Coronary artery (tissue), 2 donors: Measurements from ENCODE around the gene SCRG1.
A peak's percentile ranks its signal among the peaks of the same experiment; 100 is the strongest.

ENCODE experiments used
- DNase-seq: peaks from one replicate; pipeline ENCODE4 v3.0.0-alpha.2; 2017; ENCODE audit warnings: low spot score
- H3K27ac ChIP-seq, 2 donors: fragments of 200-600 bp; sonication (generic); one replicate each; pipeline ENCODE4 v1.5.1; 2016 to 2019
- H3K4me3 ChIP-seq: fragments of 200-600 bp; sonication (generic); 2 replicates; pipeline ENCODE4 v1.5.1; 2016; ENCODE audit warnings: mild to moderate bottlenecking, moderate library complexity
- TF ChIP-seq, protein P1 (sequence below): fragments of 200-600 bp; sonication (generic); IDR thresholded peaks from one replicate; pipeline ENCODE4 v1.5.1; 2019; ENCODE audit warnings: antibody characterized with exemption

The SCRG1 gene

DNA sequence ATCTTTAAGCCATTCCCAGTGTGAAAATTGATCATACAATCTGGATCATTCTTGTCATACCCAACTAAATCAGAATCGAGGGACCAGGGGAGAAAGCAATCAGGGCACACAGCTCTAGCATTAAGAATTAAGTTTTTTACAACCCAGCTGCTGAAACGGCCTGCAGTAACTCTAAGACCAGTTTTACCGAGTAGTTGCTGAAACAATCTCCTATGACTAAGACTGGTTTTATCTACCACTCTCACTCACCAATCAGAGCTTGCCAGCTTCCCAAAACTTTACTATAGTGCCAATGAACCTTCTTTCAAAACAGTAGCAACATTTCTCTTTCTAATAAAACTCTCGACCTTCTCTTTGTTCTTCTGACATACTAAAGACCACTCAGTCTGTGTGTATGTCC lies 31.0 kb downstream of the SCRG1 start:
- no peak for DNase-seq
- peak overlapping the region in 1 of 2 donors; percentile 46 for H3K27ac ChIP-seq

DNA sequence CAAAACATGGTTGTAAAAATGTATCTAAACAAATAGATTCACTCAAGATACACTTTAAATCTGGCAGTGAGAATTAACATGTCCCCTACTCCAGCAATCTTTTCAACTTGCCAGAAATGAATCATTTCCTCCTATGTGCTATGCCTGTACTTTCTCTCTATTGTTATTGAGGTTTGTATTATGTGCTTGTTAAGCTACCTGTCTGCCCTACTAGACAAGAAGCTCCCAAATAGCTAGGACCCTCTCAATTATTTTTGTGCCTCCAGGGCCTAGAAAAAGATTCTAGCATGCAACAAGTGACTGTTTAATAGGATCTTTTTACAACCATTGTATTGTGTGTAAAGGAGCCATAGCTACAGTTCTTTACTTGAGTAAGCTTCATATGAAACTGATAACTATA lies 31.6 kb downstream of the SCRG1 start:
- H3K4me3 ChIP-seq, result peak overlapping the region; percentile 27
- no peak for DNase-seq
- H3K27ac ChIP-seq, result no peak overlapping the region
- TF ChIP-seq, protein P1, sequence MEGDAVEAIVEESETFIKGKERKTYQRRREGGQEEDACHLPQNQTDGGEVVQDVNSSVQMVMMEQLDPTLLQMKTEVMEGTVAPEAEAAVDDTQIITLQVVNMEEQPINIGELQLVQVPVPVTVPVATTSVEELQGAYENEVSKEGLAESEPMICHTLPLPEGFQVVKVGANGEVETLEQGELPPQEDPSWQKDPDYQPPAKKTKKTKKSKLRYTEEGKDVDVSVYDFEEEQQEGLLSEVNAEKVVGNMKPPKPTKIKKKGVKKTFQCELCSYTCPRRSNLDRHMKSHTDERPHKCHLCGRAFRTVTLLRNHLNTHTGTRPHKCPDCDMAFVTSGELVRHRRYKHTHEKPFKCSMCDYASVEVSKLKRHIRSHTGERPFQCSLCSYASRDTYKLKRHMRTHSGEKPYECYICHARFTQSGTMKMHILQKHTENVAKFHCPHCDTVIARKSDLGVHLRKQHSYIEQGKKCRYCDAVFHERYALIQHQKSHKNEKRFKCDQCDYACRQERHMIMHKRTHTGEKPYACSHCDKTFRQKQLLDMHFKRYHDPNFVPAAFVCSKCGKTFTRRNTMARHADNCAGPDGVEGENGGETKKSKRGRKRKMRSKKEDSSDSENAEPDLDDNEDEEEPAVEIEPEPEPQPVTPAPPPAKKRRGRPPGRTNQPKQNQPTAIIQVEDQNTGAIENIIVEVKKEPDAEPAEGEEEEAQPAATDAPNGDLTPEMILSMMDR, result no peak

More for the DNA sequence above, 31.0 kb downstream of the SCRG1 start:
- TF ChIP-seq, protein P1, result no peak
- H3K4me3 ChIP-seq, result peak overlapping the region; percentile 93

DNA sequence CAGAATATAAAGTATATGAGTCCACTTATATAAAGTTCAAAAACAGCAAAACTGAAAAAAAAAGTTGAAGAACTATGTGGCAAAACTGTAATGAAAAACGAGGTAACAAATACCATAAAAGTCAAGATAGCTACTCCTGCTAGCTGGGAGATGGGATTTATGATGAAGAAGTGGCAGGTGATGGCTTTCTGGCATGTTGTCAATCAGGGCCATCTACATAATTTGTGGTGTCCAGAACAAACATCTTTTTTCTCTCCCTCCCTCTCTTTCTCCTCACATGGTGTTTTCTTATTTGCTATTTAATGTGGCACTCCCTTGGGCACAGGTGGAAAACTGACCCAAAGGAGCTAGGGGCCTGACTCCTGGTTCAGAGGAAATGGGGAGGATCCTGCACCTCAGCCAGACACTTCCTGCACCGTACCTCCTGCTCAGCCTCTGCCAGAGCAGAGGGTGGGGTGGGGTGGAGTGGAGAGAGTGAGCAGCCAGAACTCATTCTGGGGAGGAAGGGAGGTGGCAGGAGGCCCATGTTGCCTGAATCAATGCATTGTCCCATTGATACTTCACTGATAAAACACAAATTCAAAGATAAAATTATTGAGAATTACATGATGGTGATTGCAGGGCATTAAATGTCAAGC lies 33.4 kb downstream of the SCRG1 start:
- H3K27ac ChIP-seq, result no peak overlapping the region
- no peak for DNase-seq
- TF ChIP-seq, protein P1, result no peak
- no peak overlapping the region for H3K4me3 ChIP-seq

DNA sequence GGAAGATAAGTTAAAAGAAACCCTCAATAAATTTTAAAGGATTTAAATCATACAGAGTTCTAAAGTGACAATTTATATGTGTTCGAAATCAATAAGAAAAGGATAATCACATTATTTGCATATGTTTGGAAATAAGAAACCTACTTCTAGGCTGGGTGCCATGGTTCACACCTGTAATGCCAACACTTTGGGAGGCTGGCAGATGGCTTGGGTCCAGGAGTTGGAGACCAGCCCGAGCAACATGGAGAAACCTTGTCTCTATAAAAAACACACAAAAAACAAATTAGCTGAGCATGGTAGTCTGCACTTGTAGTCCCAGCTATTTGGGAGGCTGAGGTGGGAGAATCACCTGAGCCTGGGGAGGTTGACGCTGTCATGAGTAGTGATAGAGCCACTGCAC lies 36.2 kb downstream of the SCRG1 start:
- H3K4me3 ChIP-seq, result no peak overlapping the region
- no peak overlapping the region for H3K27ac ChIP-seq
- DNase-seq, result no peak
- TF ChIP-seq, protein P1, result no peak

DNA sequence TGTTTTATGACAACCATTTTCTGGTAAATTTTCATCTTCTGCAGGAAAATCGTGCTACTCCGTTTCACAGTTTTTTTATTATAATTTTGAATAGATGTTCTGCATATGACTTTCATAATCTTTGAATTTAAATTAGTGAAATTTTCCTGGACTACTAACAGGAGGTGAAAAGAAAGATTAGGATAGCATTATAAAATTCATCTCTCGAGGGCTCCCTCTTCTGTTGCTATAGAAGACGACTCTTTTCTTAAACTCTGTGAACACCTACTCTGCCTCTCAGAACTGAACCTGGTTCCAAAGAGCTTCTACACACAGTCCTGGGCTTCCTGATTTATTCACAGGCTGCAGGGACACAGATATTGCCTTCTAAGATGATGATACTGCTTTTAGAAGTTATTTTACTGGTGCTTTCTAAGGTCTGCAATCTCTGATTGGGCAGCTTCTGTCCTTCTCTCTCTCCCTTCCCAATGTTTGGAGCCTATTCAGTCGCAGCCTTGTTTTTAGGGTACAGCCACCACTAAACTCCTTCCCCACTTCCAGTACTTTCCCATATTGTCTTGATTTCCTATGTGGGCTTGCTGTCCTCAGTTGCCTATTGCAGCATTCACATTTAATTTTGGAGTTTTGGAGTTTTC lies 38.2 kb downstream of the SCRG1 start:
- no peak for DNase-seq
- no peak overlapping the region for H3K4me3 ChIP-seq
- TF ChIP-seq, protein P1, result no peak

DNA sequence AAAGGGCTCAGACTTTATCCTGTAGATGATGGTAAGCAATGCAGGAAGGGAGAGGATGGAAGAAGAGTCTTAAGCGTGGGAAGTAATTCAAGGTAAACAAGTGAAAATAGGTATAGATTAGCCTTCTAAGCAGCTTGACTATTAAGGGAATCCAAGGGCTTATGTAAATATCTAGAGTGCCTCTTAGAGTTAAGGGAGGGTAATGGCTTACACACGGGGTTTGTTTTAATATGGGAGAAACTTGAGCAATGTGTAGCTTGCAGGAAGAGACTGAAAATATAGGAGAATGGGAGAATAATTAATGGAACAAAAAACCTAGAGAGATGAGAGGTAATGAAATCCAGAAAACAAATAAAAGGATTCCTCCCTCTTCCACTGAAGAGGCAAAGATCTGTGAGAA lies 41.0 kb downstream of the SCRG1 start:
- Histone ChIP-seq H3K27ac (no peak overlapping the region), H3K4me3 (no peak overlapping the region)
- TF ChIP-seq, protein P1, result no peak
- DNase-seq, result no peak

More for the DNA sequence above, 38.2 kb downstream of the SCRG1 start:
- no peak overlapping the region for H3K27ac ChIP-seq

DNA sequence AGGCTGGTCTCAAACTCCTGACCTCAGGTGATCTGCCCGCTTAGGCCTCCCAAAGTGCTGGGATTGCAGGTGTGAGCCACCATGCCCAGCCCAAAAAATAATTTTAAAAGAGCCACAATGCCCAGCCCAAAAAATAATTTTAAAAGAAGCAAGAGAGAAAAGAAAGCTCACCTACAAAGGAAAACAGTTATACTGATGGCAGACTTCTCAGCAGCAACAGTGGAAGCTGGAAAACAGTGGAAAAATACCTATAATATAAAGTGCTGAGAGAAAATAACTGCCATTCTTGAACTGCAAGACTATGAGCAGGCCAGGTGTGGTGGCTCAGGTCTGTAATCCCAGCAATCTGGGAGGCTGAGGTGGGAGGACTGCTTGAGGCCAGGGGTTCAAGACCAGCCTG lies 51.4 kb downstream of the SCRG1 start:
- no peak overlapping the region for H3K27ac ChIP-seq
- TF ChIP-seq, protein P1, result no peak
- H3K4me3 ChIP-seq, result no peak overlapping the region
- DNase-seq, result no peak
